ENCODE measurements around the gene NR2F1.

The NR2F1 gene

GRCh38 chr5:93588352-93589151 is 5.5 kb downstream of the NR2F1 start:
- no peak overlapping the region for H3K4me3 ChIP-seq (ENCODE audit: low read depth, low read length)
- no peak for DNase-seq (ENCODE audit: low read depth)
- no peak for TF ChIP-seq CTCF (IDR thresholded peaks at IDR 0.05; ENCODE audit: insufficient read depth, low read depth, low read length, missing control alignments)

GRCh38 chr5:93589152-93589828 is 6.3 kb downstream of the NR2F1 start:
- H3K4me3 ChIP-seq (ENCODE audit: low read depth, low read length): no peak overlapping the region
- no peak for DNase-seq (ENCODE audit: low read depth)
- TF ChIP-seq CTCF (IDR thresholded peaks at IDR 0.05; ENCODE audit: insufficient read depth, low read depth, low read length, missing control alignments): no peak

GRCh38 chr5:93589829-93590215 is 6.8 kb downstream of the NR2F1 start:
- DNase-seq (ENCODE audit: low read depth): no peak
- no peak overlapping the region for H3K4me3 ChIP-seq (ENCODE audit: low read depth, low read length)
- TF ChIP-seq CTCF (IDR thresholded peaks at IDR 0.05; ENCODE audit: insufficient read depth, low read depth, low read length, missing control alignments): no peak

- H3K4me3 ChIP-seq (ENCODE audit: low read depth, low read length): no peak overlapping the region
- no peak for DNase-seq (ENCODE audit: low read depth)
- no peak for TF ChIP-seq CTCF (IDR thresholded peaks at IDR 0.05; ENCODE audit: insufficient read depth, low read depth, low read length, missing control alignments)
Measured at GRCh38 chr5:93590493-93590892, 7.5 kb downstream of the NR2F1 start.

- no peak overlapping the region for H3K4me3 ChIP-seq (ENCODE audit: low read depth, low read length)
- no peak for TF ChIP-seq CTCF (IDR thresholded peaks at IDR 0.05; ENCODE audit: insufficient read depth, low read depth, low read length, missing control alignments)
- DNase-seq (ENCODE audit: low read depth): no peak
Measured at GRCh38 chr5:93591323-93591945, 8.4 kb downstream of the NR2F1 start.

- H3K4me3 ChIP-seq (ENCODE audit: low read depth, low read length): no peak overlapping the region
- DNase-seq (ENCODE audit: low read depth): no peak
- TF ChIP-seq CTCF (IDR thresholded peaks at IDR 0.05; ENCODE audit: insufficient read depth, low read depth, low read length, missing control alignments): no peak
Measured at GRCh38 chr5:93592883-93593282, 9.9 kb downstream of the NR2F1 start.
